B cell (primary cell): ENCODE measurements around the gene MARCOL. TPM values are rescaled to one million over a fixed set of nuclear protein-coding genes. Genes with fewer than 3 reads are reported as not detected.

Experiments
- ATAC-seq: fragments of 200-7000 bp; cut with Tn5 transposase; one replicate; pipeline ENCODE4 v1.10.0; 2021; ENCODE audit warnings: low read depth, mild to moderate bottlenecking, moderate number of reproducible peaks, moderate library complexity
- CTCF ChIA-PET: fragments of 350-600 bp; sonication (Branson Sonifier 250); formaldehyde crosslinking; loops from one replicate; lab custom pipeline; 2021; ENCODE audit warnings: antibody characterized with exemption, inconsistent platforms; lab: Charles Lee
- POLR2A ChIA-PET: fragments of 350-600 bp; sonication (Branson Sonifier 250); formaldehyde crosslinking; loops from one replicate; lab custom pipeline; 2021; ENCODE audit warnings: antibody characterized with exemption; lab: Charles Lee
- DNase-seq: peaks from one replicate; pipeline ENCODE4 v3.0.0; 2013
- H2AFZ ChIP-seq: 2 replicates; pipeline ENCODE4 v1.6.1; 2012; ENCODE audit warnings: mild to moderate bottlenecking, low read depth, low read length; ENCODE audit not compliant: insufficient read depth, poor library complexity, severe bottlenecking
- H3K27ac ChIP-seq, 2 donors: 1 replicate in 1 of 2; 2 replicates in 1 of 2; pipeline ENCODE4 v1.5.1; 2012 to 2013; ENCODE audit warnings: low read length in 2 of 2, mild to moderate bottlenecking in 2 of 2, moderate library complexity in 1 of 2
- H3K27me3 ChIP-seq, 4 experiments: fragments of 200-600 bp in 1 of 4; sonication (generic) in 1 of 4; replicated peaks in 1 of 4; 1 replicate in 2 of 4; 2 replicates in 2 of 4; pipeline versions ENCODE4 v1.6.1 to v1.7.0; 2013 to 2016; ENCODE audit warnings: low read length in 3 of 4, mild to moderate bottlenecking in 2 of 4, mixed read lengths in 1 of 4, moderate library complexity in 1 of 4; ENCODE audit not compliant: insufficient read depth in 4 of 4, control insufficient read depth in 3 of 4; ENCODE audit errors: control extremely low read depth in 1 of 4
- H3K36me3 ChIP-seq, 2 experiments: replicated peaks in 1 of 2; 1 replicate in 1 of 2; 2 replicates in 1 of 2; pipeline versions ENCODE4 v1.6.1 to v1.7.1; 2013; ENCODE audit warnings: low read length in 1 of 2; ENCODE audit not compliant: insufficient read depth in 2 of 2, control insufficient read depth in 1 of 2; ENCODE audit errors: control extremely low read depth in 1 of 2, extremely low read depth in 1 of 2
- H3K4me1 ChIP-seq, 2 donors: fragments of 200-600 bp in 1 of 2; sonication (generic) in 1 of 2; 1 replicate in 1 of 2; 2 replicates in 1 of 2; pipeline versions ENCODE4 v1.5.1 to v1.6.1; 2013 to 2017; ENCODE audit warnings: low read length in 2 of 2; ENCODE audit not compliant: control insufficient read depth in 2 of 2, insufficient read depth in 2 of 2
- H3K4me2 ChIP-seq: replicated peaks from 2 replicates; pipeline ENCODE3; 2012; ENCODE audit warnings: mild to moderate bottlenecking, low read depth, low read length; ENCODE audit not compliant: poor library complexity, severe bottlenecking
- H3K4me3 ChIP-seq, 5 experiments: fragments of 200-600 bp in 1 of 5; sonication (generic) in 1 of 5; 1 replicate in 3 of 5; 2 replicates in 2 of 5; pipeline versions ENCODE4 v1.5.1 to v1.7.0; 2011 to 2016; ENCODE audit warnings: low read length in 4 of 5, mild to moderate bottlenecking in 4 of 5, low read depth in 2 of 5, control low read depth in 1 of 5, moderate library complexity in 1 of 5; ENCODE audit not compliant: insufficient read depth in 1 of 5; ENCODE audit errors: control extremely low read depth in 1 of 5, extremely low read depth in 1 of 5
- H3K79me2 ChIP-seq: fragments of 200-600 bp; sonication (generic); one replicate; pipeline ENCODE4 v1.6.0; 2016; ENCODE audit warnings: low read length; ENCODE audit not compliant: control insufficient read depth, insufficient read depth
- H3K9ac ChIP-seq: fragments of 200-600 bp; sonication (generic); 2 replicates; pipeline ENCODE4 v1.6.1; 2017; ENCODE audit warnings: mild to moderate bottlenecking, low read length, moderate library complexity
- H3K9me3 ChIP-seq, 3 donors: one replicate each; pipeline versions ENCODE4 v1.6.1 to v1.7.1; 2013; ENCODE audit warnings: low read length in 2 of 3; ENCODE audit not compliant: control insufficient read depth in 2 of 3, insufficient read depth in 1 of 3; ENCODE audit errors: control extremely low read depth in 1 of 3
- H4K20me1 ChIP-seq: 2 replicates; pipeline ENCODE4 v1.6.0; 2012; ENCODE audit warnings: mild to moderate bottlenecking, low read length; ENCODE audit not compliant: insufficient read depth, control insufficient read depth, poor library complexity, severe bottlenecking
- H3K27ac Mint-ChIP-seq: one replicate; pipeline ENCODE4 v1.8.0; 2021; ENCODE audit warnings: mixed read lengths
- H3K27me3 Mint-ChIP-seq: one replicate; pipeline ENCODE4 v1.8.0; 2021; ENCODE audit warnings: mixed read lengths
- H3K4me1 Mint-ChIP-seq: one replicate; pipeline ENCODE4 v1.8.0; 2021; ENCODE audit warnings: mixed read lengths
- H3K4me3 Mint-ChIP-seq: one replicate; pipeline ENCODE4 v1.8.0; 2021; ENCODE audit warnings: mixed read lengths
- H3K9me3 Mint-ChIP-seq: one replicate; pipeline ENCODE4 v1.8.0; 2022; ENCODE audit warnings: mixed read lengths; ENCODE audit not compliant: insufficient read depth
- EZH2 ChIP-seq: IDR thresholded peaks from 2 replicates; pipeline ENCODE4 v1.6.1; 2012; ENCODE audit warnings: borderline replicate concordance, low read depth, mild to moderate bottlenecking, moderate library complexity, low read length; ENCODE audit not compliant: insufficient read depth, poor library complexity, severe bottlenecking
- WGBS: methylation state at CpG from one replicate; pipeline ENCODE4 v1.1.5; 2013; ENCODE audit warnings: missing lambda C conversion rate; ENCODE audit not compliant: insufficient coverage; 5-methylcytosine and 5-hydroxymethylcytosine counted together
- intact Hi-C: fragments of 100-400 bp; cut with micrococcal nuclease; formaldehyde crosslinking; loops from one replicate; pipeline ENCODE4 v1.10.0; 2022
- polyA plus RNA-seq: library from polyadenylated mRNA; depleted of rRNA; stranded (reverse); fragments of >200 nt; gene quantifications from 2 replicates; pipeline ENCODE4 v1.2.3, GENCODE V29; 2012
- total RNA-seq, 2 donors: library from RNA; stranded (reverse); fragments of 120-200 nt in 1 of 2; gene quantifications; 1 replicate in 1 of 2; 2 replicates in 1 of 2; pipeline versions ENCODE4 v1.2.3 to v1.2.4, GENCODE V29; 2013 to 2022
- TF ChIP-seq, protein P1 (sequence below): fragments of 200-600 bp; IDR thresholded peaks from one replicate; pipeline ENCODE4 v1.8.0; 2022; ENCODE audit warnings: antibody characterized with exemption, mild to moderate bottlenecking

The MARCOL gene
- total and polyA plus RNA-seq, 2 donors (not counting 1 experiment from before 2014, with no cell fraction given): not detected

DNA sequence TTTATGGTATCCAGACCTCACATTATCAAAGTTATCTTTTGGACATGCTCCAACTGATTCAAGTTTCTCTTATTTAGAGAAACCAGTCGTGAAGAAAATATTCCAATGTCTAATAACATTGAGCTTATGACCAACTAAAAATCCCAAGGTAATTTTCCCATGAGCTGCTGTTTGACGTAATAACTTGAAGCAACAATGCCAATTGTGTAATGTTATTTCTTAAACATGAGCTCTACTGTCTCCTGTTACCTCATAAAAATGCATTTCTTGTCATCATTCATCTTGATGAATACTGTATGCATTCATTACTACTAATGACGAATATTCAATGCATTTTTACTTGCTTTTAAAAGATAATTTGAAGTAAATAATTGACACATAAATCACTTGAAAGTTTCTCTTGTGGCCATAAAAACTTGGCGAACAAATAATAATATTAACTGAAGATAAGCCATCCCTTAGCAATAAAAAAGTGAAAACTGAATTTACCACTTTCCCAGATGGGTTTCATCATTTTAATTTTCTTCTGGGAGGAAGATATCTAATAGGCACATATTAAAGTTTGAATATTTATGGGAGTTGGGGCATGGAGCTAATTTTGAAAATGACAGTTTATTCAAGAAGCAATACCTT lies 424 bp upstream of the MARCOL start:
- WGBS: no CpG with 5 or more reads among the region's 4 CpGs

DNA sequence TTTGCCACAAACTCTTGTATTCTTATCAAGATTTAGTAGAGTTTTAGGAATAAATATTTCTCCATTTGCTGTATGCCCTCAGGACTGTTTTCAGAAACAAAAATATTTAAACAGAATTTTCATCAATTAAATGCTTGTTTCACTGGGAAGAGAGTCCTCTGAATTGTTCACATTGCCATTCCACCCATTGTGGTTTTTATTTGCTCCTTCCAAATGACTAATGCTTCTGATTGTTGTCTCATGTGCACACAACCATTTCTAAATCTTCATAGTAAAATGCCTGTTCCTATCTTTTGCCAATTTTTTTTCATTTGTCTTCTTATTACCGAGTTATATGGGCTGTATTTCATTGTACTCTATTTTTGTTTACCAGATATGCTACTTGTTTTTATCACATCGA lies 10.6 kb downstream of the MARCOL start:
- Mint-ChIP-seq H3K27ac (no peak overlapping the region), H3K27me3 (no peaks in the 10 kb centered on the region), H3K4me1 (no peaks in the 10 kb centered on the region), H3K9me3 (peaks cover 7% of the 10 kb centered on the region), H3K4me3 (no peak overlapping the region)
- no peaks in the 10 kb centered on the region for H3K79me2 ChIP-seq
- no peaks in the 10 kb centered on the region for H3K9me3 ChIP-seq
- no CpG with 5 or more reads among the region's 2 CpGs for WGBS
- no peak overlapping the region for H3K9ac ChIP-seq
- no peaks in the 10 kb centered on the region for H4K20me1 ChIP-seq
- H3K4me2 ChIP-seq: no peak overlapping the region
- H3K27ac ChIP-seq: no peak overlapping the region
- no peaks in the 10 kb centered on the region for H3K4me1 ChIP-seq
- TF ChIP-seq EZH2: no peak
- TF ChIP-seq, protein P1, sequence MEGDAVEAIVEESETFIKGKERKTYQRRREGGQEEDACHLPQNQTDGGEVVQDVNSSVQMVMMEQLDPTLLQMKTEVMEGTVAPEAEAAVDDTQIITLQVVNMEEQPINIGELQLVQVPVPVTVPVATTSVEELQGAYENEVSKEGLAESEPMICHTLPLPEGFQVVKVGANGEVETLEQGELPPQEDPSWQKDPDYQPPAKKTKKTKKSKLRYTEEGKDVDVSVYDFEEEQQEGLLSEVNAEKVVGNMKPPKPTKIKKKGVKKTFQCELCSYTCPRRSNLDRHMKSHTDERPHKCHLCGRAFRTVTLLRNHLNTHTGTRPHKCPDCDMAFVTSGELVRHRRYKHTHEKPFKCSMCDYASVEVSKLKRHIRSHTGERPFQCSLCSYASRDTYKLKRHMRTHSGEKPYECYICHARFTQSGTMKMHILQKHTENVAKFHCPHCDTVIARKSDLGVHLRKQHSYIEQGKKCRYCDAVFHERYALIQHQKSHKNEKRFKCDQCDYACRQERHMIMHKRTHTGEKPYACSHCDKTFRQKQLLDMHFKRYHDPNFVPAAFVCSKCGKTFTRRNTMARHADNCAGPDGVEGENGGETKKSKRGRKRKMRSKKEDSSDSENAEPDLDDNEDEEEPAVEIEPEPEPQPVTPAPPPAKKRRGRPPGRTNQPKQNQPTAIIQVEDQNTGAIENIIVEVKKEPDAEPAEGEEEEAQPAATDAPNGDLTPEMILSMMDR: no peak
- intact Hi-C loops: no loop called here
- POLR2A ChIA-PET: no interaction called here
- DNase-seq (no peak), ATAC-seq (no peak)
- H3K4me3 ChIP-seq: no peak overlapping the region
- no peak overlapping the region for H2AFZ ChIP-seq
- no peaks in the 10 kb centered on the region for H3K36me3 ChIP-seq
- CTCF ChIA-PET: no interaction called here
- no peaks in the 10 kb centered on the region for H3K27me3 ChIP-seq

More for the DNA sequence above, 424 bp upstream of the MARCOL start:
- H3K36me3 ChIP-seq: no peaks in the 10 kb centered on the region
- DNase-seq (no peak), ATAC-seq (no peak)
- ChIA-PET POLR2A (no interaction called here), CTCF (no interaction called here)
- H3K9ac ChIP-seq: no peak overlapping the region
- no peaks in the 10 kb centered on the region for H3K79me2 ChIP-seq
- H3K4me1 ChIP-seq: no peaks in the 10 kb centered on the region
- no peak overlapping the region for H3K27ac ChIP-seq
- no peaks in the 10 kb centered on the region for H3K27me3 ChIP-seq
- no peak overlapping the region for H3K4me2 ChIP-seq
- no peak overlapping the region for H3K4me3 ChIP-seq
- no peaks in the 10 kb centered on the region for H3K4me1 Mint-ChIP-seq
- TF ChIP-seq, protein P1: no peak
- TF ChIP-seq EZH2: no peak
- no peak overlapping the region for H3K27ac Mint-ChIP-seq
- no peak overlapping the region for H2AFZ ChIP-seq
- H4K20me1 ChIP-seq: no peaks in the 10 kb centered on the region
- no peaks in the 10 kb centered on the region for H3K9me3 Mint-ChIP-seq
- intact Hi-C loops: no loop called here
- no peaks in the 10 kb centered on the region for H3K9me3 ChIP-seq
- no peak overlapping the region for H3K4me3 Mint-ChIP-seq
- H3K27me3 Mint-ChIP-seq: no peaks in the 10 kb centered on the region
